Activated CD4-positive, alpha-beta T cell treated with anti-CD3 and anti-CD28 coated beads, Interleukin-2, amount 10 ng/mL, durations not matched to agents 7 days and 5 days (primary cell): ENCODE data around the gene CLIC5. TPM values are rescaled to one million over a fixed set of nuclear protein-coding genes. Genes with fewer than 3 reads are reported as not detected.

Source experiments
- CTCF ChIA-PET: fragments of 350-600 bp; sonication (Branson Sonifier 250); formaldehyde crosslinking; loops from one replicate; lab custom pipeline; 2021; ENCODE audit warnings: antibody characterized with exemption; lab: Charles Lee
- POLR2A ChIA-PET: fragments of 350-600 bp; sonication (Branson Sonifier 250); formaldehyde crosslinking; loops from one replicate; lab custom pipeline; 2021; ENCODE audit warnings: antibody characterized with exemption; lab: Charles Lee
- DNase-seq: peaks from one replicate; pipeline ENCODE4 v3.0.0-alpha.2; 2020
- H3K27ac Mint-ChIP-seq: one replicate; pipeline ENCODE4 v1.8.0; 2021; ENCODE audit warnings: mild to moderate bottlenecking, moderate library complexity, mixed read lengths
- H3K27me3 Mint-ChIP-seq: one replicate; pipeline ENCODE4 v1.8.0; 2021; ENCODE audit warnings: mixed read lengths
- H3K36me3 Mint-ChIP-seq: one replicate; pipeline ENCODE4 v1.8.0; 2021; ENCODE audit warnings: low read depth, mixed read lengths
- H3K4me1 Mint-ChIP-seq: one replicate; pipeline ENCODE4 v1.8.0; 2021; ENCODE audit warnings: mixed read lengths
- H3K4me3 Mint-ChIP-seq: one replicate; pipeline ENCODE4 v1.8.0; 2021; ENCODE audit warnings: mild to moderate bottlenecking, moderate library complexity, mixed read lengths
- H3K9me3 Mint-ChIP-seq: one replicate; pipeline ENCODE4 v1.8.0; 2021; ENCODE audit warnings: mixed read lengths
- total RNA-seq, 2 experiments: library from RNA; stranded (reverse); gene quantifications; one replicate each; pipeline ENCODE4 v1.2.3, GENCODE V29; 2021

Gene CLIC5
- total RNA-seq, 2 experiments from 2014 or later = 3.7 to 3.8 TPM

DNA sequence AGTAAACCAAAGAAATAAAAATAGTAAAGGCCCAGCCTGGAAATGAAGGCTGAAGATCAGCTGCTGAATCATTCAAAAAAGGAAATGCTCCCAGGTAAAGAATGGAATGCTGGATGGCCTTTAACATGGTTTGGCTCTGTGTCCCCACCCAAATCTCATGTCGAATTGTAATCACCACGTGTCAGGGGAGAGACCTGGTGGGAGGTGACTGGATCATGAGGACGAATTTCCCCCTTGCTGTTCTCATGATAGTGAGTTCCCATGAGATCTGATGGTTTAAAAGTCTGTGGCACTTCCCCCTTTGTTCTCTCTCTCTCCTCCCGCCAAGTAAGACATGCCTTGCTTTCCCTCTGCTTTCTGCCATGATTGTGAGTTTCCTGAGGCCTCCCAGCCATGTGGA, 9.9 kb upstream of the CLIC5 start:
- Mint-ChIP-seq H3K4me1 (no peaks in the 10 kb centered on the region), H3K27me3 (peaks cover 21% of the 10 kb centered on the region), H3K4me3 (no peak overlapping the region), H3K27ac (no peak overlapping the region), H3K36me3 (no peaks in the 10 kb centered on the region), H3K9me3 (no peaks in the 10 kb centered on the region)
- DNase-seq = no peak
- ChIA-PET CTCF (no interaction called here), POLR2A (no interaction called here)

- Mint-ChIP-seq H3K4me3 (no peak overlapping the region), H3K4me1 (no peaks in the 10 kb centered on the region), H3K27me3 (peaks cover 18% of the 10 kb centered on the region), H3K27ac (no peak overlapping the region), H3K9me3 (no peaks in the 10 kb centered on the region), H3K36me3 (no peaks in the 10 kb centered on the region)
- POLR2A ChIA-PET = no interaction called here
- no peak for DNase-seq
- CTCF ChIA-PET = no interaction called here
Observed at GRCh38 chr6:46024124-46024769, 8.6 kb upstream of the CLIC5 start.

- Mint-ChIP-seq H3K27ac (no peak overlapping the region), H3K4me1 (no peaks in the 10 kb centered on the region), H3K9me3 (no peaks in the 10 kb centered on the region), H3K27me3 (peaks cover 17% of the 10 kb centered on the region), H3K4me3 (no peak overlapping the region), H3K36me3 (no peaks in the 10 kb centered on the region)
- ChIA-PET POLR2A (no interaction called here), CTCF (no interaction called here)
- no peak for DNase-seq
Observed at GRCh38 chr6:46023216-46023915, 7.7 kb upstream of the CLIC5 start.

GRCh38 chr6:46022106-46022948, 6.7 kb upstream of the CLIC5 start:
- POLR2A ChIA-PET = no interaction called here
- no peak overlapping the region for H3K27ac Mint-ChIP-seq
- no peaks in the 10 kb centered on the region for H3K36me3 Mint-ChIP-seq
- no peaks in the 10 kb centered on the region for H3K4me1 Mint-ChIP-seq
- H3K27me3 Mint-ChIP-seq = peaks cover 27% of the 10 kb centered on the region
- CTCF ChIA-PET = no interaction called here
- H3K4me3 Mint-ChIP-seq = no peak overlapping the region
- no peak for DNase-seq
- no peaks in the 10 kb centered on the region for H3K9me3 Mint-ChIP-seq

- peaks cover 33% of the 10 kb centered on the region for H3K4me1 Mint-ChIP-seq
- peaks cover 38% of the 10 kb centered on the region for H3K27me3 Mint-ChIP-seq
- no peak overlapping the region for H3K27ac Mint-ChIP-seq
- CTCF ChIA-PET = interaction anchor here (1.5 kb wide), 1 partner anchor 45 kb away, joined by 4 read pairs; no protein-coding TSS in a partner anchor
- POLR2A ChIA-PET = no interaction called here
- no peak overlapping the region for H3K4me3 Mint-ChIP-seq
- no peak for DNase-seq
- H3K9me3 Mint-ChIP-seq = peaks cover 6% of the 10 kb centered on the region
- peaks cover 3% of the 10 kb centered on the region for H3K36me3 Mint-ChIP-seq
Observed at GRCh38 chr6:46017726-46018125, 2.1 kb upstream of the CLIC5 start.

DNA sequence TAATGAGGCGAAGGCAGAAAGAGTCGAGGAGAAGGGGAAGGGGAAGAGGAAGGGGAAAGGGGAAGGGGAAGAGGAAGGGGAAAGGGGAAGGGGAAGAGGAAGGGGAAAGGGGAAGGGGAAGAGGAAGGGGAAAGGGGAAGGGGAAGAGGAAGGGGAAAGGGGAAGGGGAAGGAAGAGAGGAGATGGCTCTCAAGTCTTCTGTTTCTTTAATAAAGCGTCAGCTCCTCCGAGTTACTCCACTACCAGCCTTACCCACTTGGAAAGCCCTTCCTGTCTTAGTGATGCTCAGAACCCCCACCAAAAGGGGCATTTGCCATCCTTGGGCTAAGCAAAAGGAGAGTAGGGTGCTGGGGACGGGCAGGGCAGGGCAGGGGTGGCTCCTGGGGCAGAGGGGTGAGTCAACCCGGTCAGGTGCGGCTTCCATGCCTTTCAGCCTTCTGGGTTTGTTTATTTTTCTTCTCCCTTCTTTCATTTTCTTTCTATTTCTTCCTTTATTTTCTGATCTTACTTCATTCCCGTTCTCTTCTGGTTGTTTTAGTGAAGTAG, 476 bp upstream of the CLIC5 start:
- H3K4me3 Mint-ChIP-seq = peak overlapping the region; percentile 40
- H3K36me3 Mint-ChIP-seq = peaks cover 5% of the 10 kb centered on the region
- H3K4me1 Mint-ChIP-seq = peaks cover 49% of the 10 kb centered on the region
- POLR2A ChIA-PET = no interaction called here
- H3K27me3 Mint-ChIP-seq = peaks cover 32% of the 10 kb centered on the region
- CTCF ChIA-PET = no interaction called here
- peaks cover 6% of the 10 kb centered on the region for H3K9me3 Mint-ChIP-seq
- no peak for DNase-seq
- no peak overlapping the region for H3K27ac Mint-ChIP-seq

DNA sequence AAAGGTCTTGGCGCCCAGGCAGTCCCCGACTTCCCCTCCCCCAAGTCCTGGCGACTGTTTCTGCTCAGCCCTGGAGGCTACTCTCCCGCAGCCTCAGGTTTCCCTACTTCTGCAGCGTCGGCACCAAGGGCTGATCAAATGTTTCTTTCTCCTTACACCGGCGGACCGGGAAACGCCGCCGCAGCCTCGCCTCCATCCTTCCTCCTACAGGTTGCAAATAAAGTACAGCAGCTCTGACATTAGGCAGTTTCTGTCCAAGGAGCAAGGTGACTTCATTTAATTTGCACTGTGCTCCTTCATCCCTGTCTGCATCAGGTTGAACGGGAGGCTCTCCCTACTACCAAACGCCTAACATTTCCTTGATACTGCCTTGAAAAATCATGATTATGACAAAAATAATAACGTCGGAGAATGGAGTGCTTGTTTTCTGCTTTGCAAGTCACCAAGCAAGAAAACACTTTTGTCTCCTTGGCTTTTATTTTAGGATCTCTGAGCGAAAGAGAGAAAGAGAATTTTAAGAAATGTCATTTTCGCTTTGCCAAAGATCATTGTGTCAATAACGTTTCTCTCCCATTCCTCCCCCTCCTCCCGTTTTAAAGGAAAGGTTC, 1.0 kb downstream of the CLIC5 start:
- DNase-seq = no peak
- Mint-ChIP-seq H3K27me3 (peaks cover 27% of the 10 kb centered on the region), H3K4me1 (peaks cover 61% of the 10 kb centered on the region), H3K27ac (peak overlapping the region; percentile 78), H3K9me3 (peaks cover 6% of the 10 kb centered on the region), H3K36me3 (peaks cover 5% of the 10 kb centered on the region), H3K4me3 (peak overlapping the region; percentile 73)
- ChIA-PET POLR2A (no interaction called here), CTCF (no interaction called here)

DNA sequence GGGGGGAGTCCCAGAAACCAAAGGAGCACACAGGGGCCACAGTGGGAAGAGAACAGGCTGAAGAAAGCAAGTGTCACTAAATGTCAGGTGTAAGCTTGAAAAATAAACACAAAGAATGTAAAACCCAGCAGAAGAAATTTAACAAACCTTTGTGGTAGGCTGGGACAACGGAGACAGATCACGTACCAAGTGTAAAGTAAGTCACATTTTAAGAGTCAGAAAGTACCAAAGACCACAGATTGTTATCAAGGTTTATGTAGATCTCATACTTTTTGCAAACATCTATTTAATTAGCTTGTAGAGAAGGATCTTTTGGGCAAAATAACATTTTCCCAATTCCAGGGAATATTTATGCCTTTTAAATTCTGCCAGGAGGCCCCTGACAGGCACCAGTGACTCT, 1.6 kb downstream of the CLIC5 start:
- Mint-ChIP-seq H3K36me3 (peaks cover 7% of the 10 kb centered on the region), H3K9me3 (peaks cover 6% of the 10 kb centered on the region), H3K27me3 (peaks cover 27% of the 10 kb centered on the region), H3K4me1 (peaks cover 66% of the 10 kb centered on the region), H3K4me3 (peak overlapping the region; percentile 73), H3K27ac (peak overlapping the region; percentile 78)
- ChIA-PET CTCF (no interaction called here), POLR2A (no interaction called here)
- no peak for DNase-seq

GRCh38 chr6:46013639-46014038, 2.0 kb downstream of the CLIC5 start:
- DNase-seq = no peak
- ChIA-PET POLR2A (no interaction called here), CTCF (interaction anchor here (1.2 kb wide), 1 partner anchor 23 kb away, joined by 3 read pairs; no protein-coding TSS in a partner anchor)
- peak overlapping the region; percentile 11 for H3K27ac Mint-ChIP-seq
- H3K36me3 Mint-ChIP-seq = peaks cover 7% of the 10 kb centered on the region
- peaks cover 6% of the 10 kb centered on the region for H3K9me3 Mint-ChIP-seq
- peaks cover 27% of the 10 kb centered on the region for H3K27me3 Mint-ChIP-seq
- peaks cover 66% of the 10 kb centered on the region for H3K4me1 Mint-ChIP-seq
- H3K4me3 Mint-ChIP-seq = no peak overlapping the region

- peak overlapping the region; percentile 91 for H3K27ac Mint-ChIP-seq
- H3K27me3 Mint-ChIP-seq = peaks cover 20% of the 10 kb centered on the region
- no peak overlapping the region for H3K4me3 Mint-ChIP-seq
- peaks cover 66% of the 10 kb centered on the region for H3K4me1 Mint-ChIP-seq
- H3K9me3 Mint-ChIP-seq = peaks cover 6% of the 10 kb centered on the region
- H3K36me3 Mint-ChIP-seq = peaks cover 7% of the 10 kb centered on the region
- DNase-seq = no peak
- ChIA-PET CTCF (interaction anchor here (1.2 kb wide), 1 partner anchor 24 kb away, joined by 3 read pairs; no protein-coding TSS in a partner anchor), POLR2A (no interaction called here)
Observed at GRCh38 chr6:46012834-46013233, 2.8 kb downstream of the CLIC5 start.

DNA sequence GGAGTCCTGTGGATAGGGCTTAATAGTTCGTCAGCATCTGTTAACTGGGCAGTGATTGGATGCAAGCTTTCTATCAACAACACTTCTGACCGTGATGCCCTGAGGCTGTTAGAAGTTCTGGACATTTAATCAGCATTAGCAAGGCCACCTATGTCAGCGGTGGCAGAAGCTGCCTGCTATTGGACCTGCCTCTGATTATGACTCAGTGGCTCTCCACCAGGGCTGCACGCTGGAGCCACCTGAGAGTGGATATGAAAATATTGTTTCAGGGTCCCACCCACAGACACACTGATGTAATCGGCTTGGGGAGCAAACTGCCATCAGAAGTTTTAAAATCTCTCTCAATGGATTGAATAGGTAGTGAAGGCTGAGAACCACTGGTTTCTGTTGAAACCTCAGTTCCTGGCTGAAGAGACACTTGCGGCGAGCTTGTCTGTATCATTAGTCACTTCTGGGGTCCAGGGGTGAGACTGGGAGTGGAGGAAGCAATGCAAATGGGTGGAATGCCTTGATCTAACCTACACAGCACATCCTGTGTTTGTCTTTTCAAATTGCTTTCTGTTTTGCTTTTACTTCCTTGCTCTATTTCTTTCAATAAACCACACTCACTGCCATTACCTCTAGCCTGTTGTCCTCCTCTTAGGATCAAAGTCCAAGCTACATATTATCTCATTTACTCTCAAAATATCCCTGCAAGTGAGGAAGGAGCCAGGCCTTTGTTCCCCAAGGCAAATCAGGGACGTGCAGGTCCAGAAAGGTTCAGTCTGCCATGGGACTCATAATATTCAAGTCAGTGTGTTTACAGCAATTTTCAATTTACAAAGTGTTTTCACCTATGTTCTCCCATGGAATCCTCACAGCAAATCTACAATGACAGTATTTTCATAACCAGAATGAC, 4.2 kb downstream of the CLIC5 start:
- ChIA-PET CTCF (interaction anchor here (1.8 kb wide), 1 partner anchor 13 kb away, joined by 6 read pairs; no protein-coding TSS in a partner anchor), POLR2A (no interaction called here)
- H3K36me3 Mint-ChIP-seq = peaks cover 7% of the 10 kb centered on the region
- peaks cover under 1% of the 10 kb centered on the region for H3K9me3 Mint-ChIP-seq
- H3K27ac Mint-ChIP-seq = peak overlapping the region; percentile 91
- peaks cover 11% of the 10 kb centered on the region for H3K27me3 Mint-ChIP-seq
- H3K4me3 Mint-ChIP-seq = peak overlapping the region; percentile 56
- peaks cover 62% of the 10 kb centered on the region for H3K4me1 Mint-ChIP-seq
- peak; percentile 85 for DNase-seq
